Loucy (cell line): Measurements from ENCODE around the gene PRDM7.

Experiments used
- H2AFZ ChIP-seq: fragments of 200-600 bp; sonication (generic); 2 replicates; pipeline ENCODE4 v1.6.0; 2016; ENCODE audit warnings: antibody characterized with exemption, mild to moderate bottlenecking, low read length, moderate library complexity
- H3F3A ChIP-seq: fragments of 200-600 bp; 2 replicates; pipeline ENCODE4 v1.6.0; 2016; ENCODE audit warnings: antibody characterized with exemption, low read depth, mild to moderate bottlenecking
- H3K27me3 ChIP-seq: fragments of 200-600 bp; sonication (generic); 2 replicates; pipeline ENCODE4 v1.6.1; 2014; ENCODE audit warnings: low read length, mild to moderate bottlenecking; ENCODE audit not compliant: insufficient read depth, poor library complexity, severe bottlenecking
- H3K36me3 ChIP-seq: fragments of 200-600 bp; sonication (generic); 2 replicates; pipeline ENCODE4 v1.6.1; 2016; ENCODE audit warnings: low read length; ENCODE audit not compliant: insufficient read depth
- H3K4me1 ChIP-seq: fragments of 200-600 bp; sonication (generic); 2 replicates; pipeline ENCODE4 v1.5.1; 2014; ENCODE audit warnings: low read length, mild to moderate bottlenecking; ENCODE audit not compliant: insufficient read depth, poor library complexity, severe bottlenecking
- H3K4me2 ChIP-seq: fragments of 200-600 bp; sonication (generic); 2 replicates; pipeline ENCODE4 v1.6.0; 2014; ENCODE audit warnings: antibody characterized with exemption, low read length, low read depth, mild to moderate bottlenecking; ENCODE audit not compliant: poor library complexity, severe bottlenecking
- H3K4me3 ChIP-seq: fragments of 200-600 bp; sonication (generic); 2 replicates; pipeline ENCODE4 v1.5.1; 2014; ENCODE audit warnings: low read length, mild to moderate bottlenecking, mixed read lengths; ENCODE audit not compliant: poor library complexity, severe bottlenecking
- H3K79me2 ChIP-seq: fragments of 200-600 bp; sonication (generic); 2 replicates; pipeline ENCODE4 v1.6.1; 2014; ENCODE audit warnings: low read length; ENCODE audit not compliant: insufficient read depth
- H3K9ac ChIP-seq: fragments of 200-600 bp; sonication (generic); 2 replicates; pipeline ENCODE4 v1.6.0; 2014; ENCODE audit warnings: mild to moderate bottlenecking, low read depth, low read length, moderate library complexity; ENCODE audit not compliant: poor library complexity, severe bottlenecking
- H3K9me2 ChIP-seq: fragments of 200-600 bp; sonication (generic); replicated peaks from 2 replicates; pipeline ENCODE4 v1.6.1; 2016; ENCODE audit warnings: low read depth, low read length, mixed read lengths
- H3K9me3 ChIP-seq: fragments of 200-600 bp; sonication (generic); 2 replicates; pipeline ENCODE4 v1.6.1; 2014; ENCODE audit warnings: mild to moderate bottlenecking, antibody characterized with exemption, low read length, low read depth; ENCODE audit not compliant: insufficient read depth
- H4K20me1 ChIP-seq: fragments of 200-600 bp; sonication (generic); 2 replicates; pipeline ENCODE4 v1.6.0; 2014; ENCODE audit warnings: antibody characterized with exemption, low read length, mild to moderate bottlenecking; ENCODE audit not compliant: insufficient read depth, poor library complexity, severe bottlenecking
- EZH2phosphoT487 ChIP-seq: fragments of 200-600 bp; IDR thresholded peaks from 2 replicates; pipeline ENCODE4 v1.6.1; 2018; ENCODE audit warnings: antibody characterized with exemption, mild to moderate bottlenecking, moderate library complexity, borderline replicate concordance
- TF ChIP-seq, protein P1 (sequence below): fragments of 200-600 bp; sonication (generic); conservative IDR thresholded peaks from 2 replicates; pipeline ENCODE4 v1.5.1; 2014; ENCODE audit warnings: mild to moderate bottlenecking, antibody characterized with exemption, low read length

PRDM7 gene

DNA sequence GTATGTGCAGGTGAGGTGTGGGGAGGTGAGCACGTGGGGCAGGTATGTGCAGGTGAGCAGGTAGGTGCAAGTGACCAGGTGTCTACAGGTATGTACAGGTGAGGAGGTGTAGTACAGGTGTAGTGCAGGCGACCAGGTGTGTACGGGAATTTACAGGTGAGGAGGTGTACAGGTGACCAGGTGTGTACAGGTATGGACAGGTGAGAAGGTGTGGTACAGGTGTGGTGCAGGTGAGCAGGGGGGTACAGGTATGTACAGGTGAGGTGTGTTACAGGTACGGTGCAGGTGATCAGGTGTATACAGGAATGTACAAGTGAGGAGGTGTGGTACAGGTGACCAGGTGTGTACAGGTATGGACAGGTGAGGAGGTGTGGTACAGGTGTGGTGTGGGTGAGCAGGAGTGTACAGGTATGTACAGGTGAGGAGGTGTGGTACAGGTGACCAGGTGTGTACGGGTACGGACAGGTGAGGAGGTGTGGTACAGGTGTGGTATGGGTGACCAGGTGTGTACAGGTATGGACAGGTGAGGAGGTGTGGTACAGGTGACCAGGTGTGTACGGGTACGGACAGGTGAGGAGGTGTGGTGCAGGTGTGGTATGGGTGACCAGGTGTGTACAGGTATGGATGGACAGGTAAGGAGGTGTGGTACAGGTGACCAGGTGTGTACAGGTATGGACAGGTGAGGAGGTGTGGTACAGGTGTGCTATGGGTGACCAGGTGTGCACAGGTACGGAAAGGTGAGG is 45.0 kb downstream of the PRDM7 start:
- Histone ChIP-seq H3K36me3 (no peaks in the 10 kb centered on the region), H4K20me1 (no peaks in the 10 kb centered on the region), H3K79me2 (no peaks in the 10 kb centered on the region), H3K9ac (no peak overlapping the region), H3K27me3 (no peaks in the 10 kb centered on the region), H3K4me3 (no peak overlapping the region), H3K4me2 (no peak overlapping the region), H3K4me1 (no peaks in the 10 kb centered on the region), H2AFZ (no peak overlapping the region), H3F3A (no peaks in the 10 kb centered on the region), H3K9me2 (no peaks in the 10 kb centered on the region), H3K9me3 (no peaks in the 10 kb centered on the region)
- no peak for TF ChIP-seq EZH2phosphoT487
- TF ChIP-seq, protein P1, sequence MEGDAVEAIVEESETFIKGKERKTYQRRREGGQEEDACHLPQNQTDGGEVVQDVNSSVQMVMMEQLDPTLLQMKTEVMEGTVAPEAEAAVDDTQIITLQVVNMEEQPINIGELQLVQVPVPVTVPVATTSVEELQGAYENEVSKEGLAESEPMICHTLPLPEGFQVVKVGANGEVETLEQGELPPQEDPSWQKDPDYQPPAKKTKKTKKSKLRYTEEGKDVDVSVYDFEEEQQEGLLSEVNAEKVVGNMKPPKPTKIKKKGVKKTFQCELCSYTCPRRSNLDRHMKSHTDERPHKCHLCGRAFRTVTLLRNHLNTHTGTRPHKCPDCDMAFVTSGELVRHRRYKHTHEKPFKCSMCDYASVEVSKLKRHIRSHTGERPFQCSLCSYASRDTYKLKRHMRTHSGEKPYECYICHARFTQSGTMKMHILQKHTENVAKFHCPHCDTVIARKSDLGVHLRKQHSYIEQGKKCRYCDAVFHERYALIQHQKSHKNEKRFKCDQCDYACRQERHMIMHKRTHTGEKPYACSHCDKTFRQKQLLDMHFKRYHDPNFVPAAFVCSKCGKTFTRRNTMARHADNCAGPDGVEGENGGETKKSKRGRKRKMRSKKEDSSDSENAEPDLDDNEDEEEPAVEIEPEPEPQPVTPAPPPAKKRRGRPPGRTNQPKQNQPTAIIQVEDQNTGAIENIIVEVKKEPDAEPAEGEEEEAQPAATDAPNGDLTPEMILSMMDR: no peak

DNA sequence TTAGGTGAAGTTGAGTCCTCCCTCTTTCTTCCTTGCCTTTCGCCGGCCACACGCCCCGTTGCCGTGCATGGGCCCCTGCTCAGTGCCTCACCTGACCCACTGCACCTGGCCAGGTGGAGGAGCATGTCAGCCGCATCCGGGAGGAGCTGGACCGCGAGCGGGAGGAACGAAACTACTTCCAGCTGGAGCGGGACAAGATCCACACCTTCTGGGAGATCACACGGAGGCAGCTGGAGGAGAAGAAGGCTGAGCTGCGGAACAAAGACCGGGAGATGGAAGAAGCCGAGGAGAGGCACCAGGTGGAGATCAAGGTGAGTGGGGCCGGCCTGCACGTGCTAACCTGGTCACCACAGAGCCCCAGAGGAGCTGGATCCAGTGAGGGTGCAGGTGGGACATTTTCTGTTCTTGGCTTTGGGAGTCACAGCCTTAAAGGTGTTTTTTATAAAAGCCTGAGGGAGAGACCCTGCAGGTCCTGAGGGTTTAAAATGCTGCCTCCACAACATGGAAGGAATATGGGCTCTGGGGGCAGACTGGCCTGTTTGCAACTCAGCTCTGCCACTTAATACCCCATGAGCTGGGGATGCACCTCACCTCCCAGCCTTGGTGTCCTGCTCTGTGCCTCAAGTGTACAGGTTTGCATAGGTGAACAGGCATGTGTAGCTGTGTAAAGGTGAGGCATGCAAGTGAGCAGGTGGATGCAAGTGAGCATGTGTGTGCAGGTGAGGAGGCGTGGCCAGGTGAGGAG is 45.8 kb downstream of the PRDM7 start:
- no peak overlapping the region for H3K4me3 ChIP-seq
- H2AFZ ChIP-seq: no peak overlapping the region
- no peaks in the 10 kb centered on the region for H3F3A ChIP-seq
- H3K9me3 ChIP-seq: no peaks in the 10 kb centered on the region
- no peak overlapping the region for H3K4me2 ChIP-seq
- peaks cover 3% of the 10 kb centered on the region for H3K4me1 ChIP-seq
- no peak overlapping the region for H3K9ac ChIP-seq
- no peaks in the 10 kb centered on the region for H4K20me1 ChIP-seq
- TF ChIP-seq, protein P1: no peak
- no peak for TF ChIP-seq EZH2phosphoT487
- H3K36me3 ChIP-seq: no peaks in the 10 kb centered on the region
- no peaks in the 10 kb centered on the region for H3K9me2 ChIP-seq
- H3K27me3 ChIP-seq: no peaks in the 10 kb centered on the region
- no peaks in the 10 kb centered on the region for H3K79me2 ChIP-seq

DNA sequence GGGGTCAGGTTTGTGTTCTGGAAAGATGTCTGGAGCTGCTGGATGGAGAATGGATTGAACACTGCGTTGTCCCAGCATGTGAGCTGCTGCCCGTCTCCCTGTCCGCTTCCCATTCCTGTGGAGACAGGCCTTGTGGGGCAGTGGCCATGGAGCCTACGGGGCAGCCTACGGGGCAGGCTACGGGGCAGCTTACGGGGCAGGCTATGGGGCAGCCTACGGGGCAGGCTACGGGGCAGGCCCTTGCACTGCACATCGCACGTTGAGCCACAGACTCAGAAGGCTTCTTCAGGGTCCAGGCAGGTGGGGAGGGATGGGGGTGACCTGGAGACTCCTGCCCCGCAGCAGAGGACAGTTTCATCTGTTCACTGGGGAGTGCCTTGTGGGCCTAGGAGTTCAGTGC is 48.1 kb downstream of the PRDM7 start:
- Histone ChIP-seq H3K4me3 (no peak overlapping the region), H3K4me2 (no peak overlapping the region), H4K20me1 (no peaks in the 10 kb centered on the region), H3K79me2 (no peaks in the 10 kb centered on the region), H3K9me2 (no peaks in the 10 kb centered on the region), H3K4me1 (peaks cover 9% of the 10 kb centered on the region), H3F3A (no peaks in the 10 kb centered on the region), H3K9me3 (no peaks in the 10 kb centered on the region), H3K9ac (no peak overlapping the region), H2AFZ (no peak overlapping the region), H3K36me3 (no peaks in the 10 kb centered on the region), H3K27me3 (no peaks in the 10 kb centered on the region)
- TF ChIP-seq, protein P1: no peak
- no peak for TF ChIP-seq EZH2phosphoT487
